GM19025 (cell line): Measurements from ENCODE around the gene BMP8B.

Experiments
- ATAC-seq: cut with Tn5 transposase; IDR thresholded peaks from one replicate; pipeline ENCODE4 v1.9.1; 2021; ENCODE audit warnings: mild to moderate bottlenecking, low read depth, moderate library complexity; ENCODE audit not compliant: unreplicated experiment

Gene BMP8B

GRCh38 chr1:39761016-39761415, 27.6 kb downstream of the BMP8B start:
- ATAC-seq: no peak

GRCh38 chr1:39760074-39761008, 28.3 kb downstream of the BMP8B start:
- ATAC-seq: no peak

DNA sequence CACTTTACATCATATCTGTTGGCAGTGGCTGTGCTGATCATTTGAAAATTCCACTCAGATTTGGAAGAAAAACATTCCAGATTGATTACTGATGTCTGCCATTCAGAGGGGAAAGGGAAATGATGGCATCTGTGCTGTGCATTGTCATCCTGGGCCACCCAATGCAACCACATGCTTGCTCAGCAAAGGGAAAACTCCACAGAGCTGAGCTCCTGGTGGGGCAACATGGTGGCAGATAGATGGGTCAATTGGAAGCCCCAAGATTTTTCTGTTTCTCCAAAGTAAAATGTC, 29.3 kb downstream of the BMP8B start:
- ATAC-seq: no peak

DNA sequence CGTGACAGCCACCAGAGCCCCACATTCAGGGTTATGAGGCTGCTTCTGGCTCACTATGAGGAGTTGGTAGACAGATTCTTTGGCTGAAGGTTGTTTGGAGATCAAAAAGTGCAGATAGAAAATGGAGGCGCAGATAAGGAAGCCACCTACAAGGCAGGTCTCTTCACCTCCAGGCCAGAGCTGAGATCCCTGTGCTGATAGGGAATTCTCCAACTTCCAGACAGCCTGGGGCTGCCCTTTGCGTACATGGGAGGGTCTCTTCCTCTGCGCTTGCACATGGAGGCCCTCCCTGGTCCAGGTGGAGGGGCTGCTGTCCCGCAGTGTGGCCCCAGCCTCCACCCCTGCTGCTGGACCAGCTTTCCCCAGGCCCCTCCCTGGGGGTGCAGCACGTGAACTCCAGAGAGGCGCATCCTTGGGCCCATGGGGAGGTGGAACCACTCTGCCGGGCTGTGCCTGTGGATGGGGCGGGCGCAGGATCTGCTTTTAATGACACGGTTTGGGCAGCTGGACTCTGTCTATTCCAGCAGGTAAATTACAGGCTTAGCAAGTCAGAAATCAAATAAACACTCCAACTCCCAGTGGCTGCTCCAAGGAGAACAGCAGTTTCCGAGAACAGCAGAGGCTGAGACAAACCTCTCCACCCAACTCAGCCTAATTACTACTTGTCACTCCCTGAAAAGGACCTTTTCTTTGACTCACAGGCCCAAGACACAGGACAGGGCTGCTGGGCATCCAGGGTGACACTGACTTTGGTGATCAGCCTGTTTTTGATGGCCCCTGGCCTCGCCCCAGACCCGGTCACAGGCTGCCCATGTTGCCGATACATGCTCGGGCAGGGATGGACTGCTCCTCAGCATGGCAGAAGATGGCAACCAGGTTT, 29.9 kb downstream of the BMP8B start:
- ATAC-seq: no peak

- ATAC-seq: no peak
Measured at GRCh38 chr1:39757501-39757900, 31.2 kb downstream of the BMP8B start.

GRCh38 chr1:39755965-39756659, 32.6 kb downstream of the BMP8B start:
- ATAC-seq: no peak

- ATAC-seq: no peak
Measured at GRCh38 chr1:39754906-39755504, 33.7 kb downstream of the BMP8B start.

DNA sequence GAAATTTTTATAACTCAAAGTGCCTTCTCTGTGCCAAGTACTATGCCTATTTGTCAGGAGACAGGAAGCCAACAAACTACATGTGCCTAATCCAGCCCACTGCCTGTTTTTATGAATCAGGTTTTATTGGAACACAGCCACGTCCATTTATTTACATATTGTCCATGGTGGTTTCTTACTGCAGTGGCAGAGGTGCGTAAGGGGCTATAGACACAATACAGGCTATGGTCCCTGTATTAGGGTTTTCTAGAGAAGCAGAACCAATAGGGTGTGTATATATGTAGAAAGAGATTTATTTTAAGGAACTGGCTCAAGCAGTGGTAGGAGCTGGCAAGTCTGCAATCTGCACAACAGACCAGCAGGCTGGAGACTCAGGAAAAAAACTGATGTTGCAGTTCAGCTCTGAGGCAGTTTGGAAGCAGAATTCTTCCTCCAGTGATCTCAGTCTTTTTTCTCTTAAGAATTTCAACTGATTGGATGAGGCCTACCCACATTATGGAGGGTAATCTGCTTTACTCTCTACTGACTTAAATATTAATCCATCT, 34.6 kb downstream of the BMP8B start:
- no peak for ATAC-seq

- ATAC-seq: no peak
Measured at GRCh38 chr1:39753132-39754025, 35.3 kb downstream of the BMP8B start.

DNA sequence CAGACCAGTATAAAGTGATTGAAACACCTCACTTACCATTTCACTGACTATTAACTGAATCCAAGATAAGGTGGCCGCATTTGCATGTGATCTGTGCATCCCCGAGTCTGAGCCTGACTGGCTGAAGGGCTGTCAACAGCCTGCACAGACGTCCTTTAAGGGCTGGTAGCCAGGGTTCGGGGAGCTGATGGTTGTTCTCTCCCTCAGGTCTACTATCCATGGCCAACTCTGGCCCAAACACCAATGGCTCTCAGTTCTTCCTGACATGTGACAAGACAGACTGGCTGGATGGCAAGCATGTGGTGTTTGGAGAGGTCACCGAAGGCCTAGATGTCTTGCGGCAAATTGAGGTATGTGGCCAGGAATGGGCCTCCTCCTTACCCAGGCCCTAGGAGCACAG, 36.0 kb downstream of the BMP8B start:
- ATAC-seq: no peak

GRCh38 chr1:39751595-39751994, 37.1 kb downstream of the BMP8B start:
- no peak for ATAC-seq

DNA sequence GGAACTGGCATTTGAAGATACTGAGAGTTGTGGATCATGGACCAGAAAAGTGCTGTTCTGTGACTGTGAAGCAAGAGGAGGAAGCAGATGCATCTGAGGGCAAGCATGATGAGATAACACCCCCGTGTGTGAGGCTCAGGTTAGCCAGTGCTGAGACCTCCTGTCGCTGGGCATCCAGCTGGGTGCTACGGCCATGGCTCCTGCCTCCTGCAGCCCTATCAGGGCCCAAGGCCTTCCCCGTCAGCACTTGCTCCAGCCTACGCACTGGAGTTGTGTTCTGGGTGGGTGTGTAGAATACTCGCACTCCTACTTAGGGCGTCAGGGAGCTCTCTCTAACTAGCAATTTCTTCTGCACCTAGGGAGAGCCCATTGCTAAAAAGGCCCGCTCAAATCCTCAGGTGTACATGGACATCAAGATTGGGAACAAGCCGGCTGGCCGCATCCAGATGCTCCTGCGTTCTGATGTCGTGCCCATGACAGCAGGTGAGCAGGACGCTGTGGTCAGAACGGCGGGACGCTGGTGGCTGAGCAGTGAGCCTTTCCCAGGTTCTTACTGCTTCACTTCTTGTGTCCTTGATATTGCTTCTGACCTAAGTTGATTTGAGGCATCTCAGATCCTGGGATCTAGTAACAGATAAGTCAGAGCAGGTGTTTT, 43.5 kb downstream of the BMP8B start:
- no peak for ATAC-seq

- ATAC-seq: peak; percentile 85
Measured at GRCh38 chr1:39738622-39739366, 49.9 kb downstream of the BMP8B start, which contains the start of gene PPIE. Gene PPIE, plus strand, starts transcription at chr1:39738882. Its CDS starts 19 bp downstream, at chr1:39738901.

DNA sequence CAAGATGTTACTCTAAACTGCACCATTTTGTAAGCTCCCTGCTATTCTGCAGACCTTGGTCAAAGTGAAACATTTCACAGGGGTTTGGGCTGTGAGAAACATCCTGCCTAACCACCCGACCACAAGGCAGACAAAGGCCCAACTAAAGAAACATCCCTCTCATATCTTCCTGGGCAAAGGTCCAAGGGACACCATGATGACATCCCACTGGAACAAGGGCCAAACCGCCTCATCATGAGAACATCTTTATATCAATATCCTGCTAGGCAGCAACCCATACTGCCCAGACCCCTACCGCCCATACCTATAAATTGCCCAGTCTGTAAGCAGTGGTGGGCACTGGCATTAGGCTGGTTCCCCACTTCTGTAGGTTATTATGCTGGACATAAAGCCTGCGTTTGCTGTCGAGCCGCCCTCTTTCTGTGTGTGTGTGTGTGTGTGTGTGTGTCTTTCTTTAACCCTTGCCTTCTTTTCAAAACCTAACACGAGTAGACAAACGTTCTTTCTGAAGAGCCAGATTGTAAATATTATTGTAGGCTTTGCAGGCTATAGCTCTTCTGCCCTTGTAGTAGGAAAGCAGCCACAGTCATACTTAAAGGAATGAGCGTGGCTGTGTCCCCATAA, 51.0 kb downstream of the BMP8B start:
- no peak for ATAC-seq

- no peak for ATAC-seq
Measured at GRCh38 chr1:39735731-39736130, 52.9 kb downstream of the BMP8B start.

GRCh38 chr1:39733161-39733560, 55.5 kb downstream of the BMP8B start:
- no peak for ATAC-seq

DNA sequence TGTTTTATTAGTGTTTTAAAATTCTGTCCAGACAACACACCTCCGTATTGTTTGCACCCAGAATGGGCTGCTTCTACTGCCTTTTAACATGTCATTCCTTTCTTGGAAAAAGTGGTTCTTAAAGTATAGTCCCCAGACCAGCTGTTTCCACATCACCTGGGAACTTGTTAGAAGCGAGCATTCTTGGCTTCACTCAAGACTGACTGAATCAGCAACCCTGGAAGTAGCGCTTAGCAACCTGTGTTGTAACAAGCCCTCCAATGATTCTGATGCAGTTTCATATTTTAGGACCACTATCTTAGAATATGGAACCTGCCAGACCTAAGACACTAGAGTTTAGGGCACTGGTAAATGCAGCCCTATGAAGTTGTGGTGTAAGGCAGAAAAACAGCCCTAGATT, 55.9 kb downstream of the BMP8B start:
- no peak for ATAC-seq

DNA sequence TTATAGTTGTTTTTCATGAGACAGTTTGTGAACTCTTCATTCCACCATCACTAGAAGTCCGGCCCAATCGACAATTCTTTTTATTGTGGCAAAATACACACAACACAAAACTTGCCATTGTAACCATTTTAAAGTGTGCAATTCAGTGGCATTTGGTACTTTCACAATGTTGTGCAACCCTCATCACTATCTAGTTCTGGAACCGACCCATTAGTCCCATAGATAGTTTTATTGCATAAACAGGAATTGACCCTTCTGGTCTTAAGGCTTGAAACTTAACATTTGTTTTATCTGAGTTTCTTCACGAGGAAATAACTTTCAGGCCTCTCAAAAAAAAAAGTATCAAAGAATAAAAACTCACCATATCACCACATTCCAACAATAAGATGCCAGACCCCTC, 58.8 kb downstream of the BMP8B start:
- no peak for ATAC-seq
